WTC11 (cell line): Measurements from ENCODE around the gene KRTAP4-2. TPM values are rescaled to one million over a fixed set of nuclear protein-coding genes. Genes with fewer than 3 reads are reported as not detected.

Experiments used
- ATAC-seq: fragments of 200-7000 bp; cut with Tn5 transposase; 2 replicates; pipeline ENCODE4 v1.10.0; 2021; ENCODE audit warnings: mild to moderate bottlenecking, moderate library complexity
- CTCF ChIA-PET: fragments of 300-600 bp; sonication (Branson Sonifier 250); formaldehyde crosslinking; loops from one replicate; lab custom pipeline; 2021; ENCODE audit warnings: antibody characterized with exemption; lab: Charles Lee
- POLR2A ChIA-PET: fragments of 350-600 bp; sonication (Branson Sonifier 250); formaldehyde crosslinking; loops from one replicate; lab custom pipeline; 2021; ENCODE audit warnings: antibody characterized with exemption; lab: Charles Lee
- DNase-seq: peaks from one replicate; pipeline ENCODE4 v3.0.0; 2021; ENCODE audit warnings: low spot score
- H3K27ac Mint-ChIP-seq: 2 replicates; pipeline ENCODE4 v1.8.0; 2021; ENCODE audit warnings: mixed read lengths
- H3K27me3 Mint-ChIP-seq: 2 replicates; pipeline ENCODE4 v1.8.0; 2021; ENCODE audit warnings: low read depth, mild to moderate bottlenecking, moderate library complexity, mixed read lengths
- H3K36me3 Mint-ChIP-seq: 2 replicates; pipeline ENCODE4 v1.8.0; 2021; ENCODE audit warnings: mixed read lengths
- H3K4me1 Mint-ChIP-seq: 2 replicates; pipeline ENCODE4 v1.8.0; 2022; ENCODE audit warnings: mixed read lengths
- H3K4me3 Mint-ChIP-seq: 2 replicates; pipeline ENCODE4 v1.8.0; 2021; ENCODE audit warnings: mild to moderate bottlenecking, moderate library complexity, mixed read lengths
- H3K9me3 Mint-ChIP-seq: 2 replicates; pipeline ENCODE4 v1.8.0; 2021; ENCODE audit warnings: mixed read lengths
- ATF1 ChIP-seq: sonication (generic); formaldehyde crosslinking; IDR thresholded peaks from 2 replicates; pipeline ENCODE4 v1.8.1; 2023; ENCODE audit warnings: mild to moderate bottlenecking, moderate library complexity, missing genetic modification reagents
- ATF3 ChIP-seq: sonication (generic); formaldehyde crosslinking; conservative IDR thresholded peaks from 2 replicates; pipeline ENCODE4 v1.8.1; 2022; ENCODE audit warnings: mild to moderate bottlenecking, missing genetic modification reagents
- CBFB ChIP-seq: sonication (generic); formaldehyde crosslinking; IDR thresholded peaks from 2 replicates; pipeline ENCODE4 v1.8.1; 2022; ENCODE audit warnings: mild to moderate bottlenecking, low read depth, missing genetic modification reagents
- CREB1 ChIP-seq: sonication (generic); formaldehyde crosslinking; IDR thresholded peaks from 2 replicates; pipeline ENCODE4 v1.8.0; 2023; ENCODE audit warnings: mild to moderate bottlenecking, missing genetic modification reagents
- CREM ChIP-seq: sonication (generic); formaldehyde crosslinking; IDR thresholded peaks from 2 replicates; pipeline ENCODE4 v1.8.1; 2022; ENCODE audit warnings: mild to moderate bottlenecking, missing genetic modification reagents, moderate library complexity
- CTCF ChIP-seq: fragments of 200-600 bp; IDR thresholded peaks from 2 replicates; pipeline ENCODE4 v1.8.0; 2022; ENCODE audit warnings: antibody characterized with exemption
- EMX1 ChIP-seq: fragments of 250-450 bp; sonication (Bioruptor Pico); IDR thresholded peaks from 2 replicates; pipeline ENCODE4 v1.8.0; 2021; ENCODE audit warnings: mild to moderate bottlenecking
- ERG ChIP-seq: fragments of 250-450 bp; sonication (Bioruptor Pico); IDR thresholded peaks from 2 replicates; pipeline ENCODE4 v1.8.0; 2021; ENCODE audit warnings: mild to moderate bottlenecking
- IRF1 ChIP-seq: sonication (generic); formaldehyde crosslinking; IDR thresholded peaks from 2 replicates; pipeline ENCODE4 v1.8.0; 2023; ENCODE audit warnings: missing genetic modification reagents
- IRF2 ChIP-seq: sonication (generic); formaldehyde crosslinking; IDR thresholded peaks from 2 replicates; pipeline ENCODE4 v1.8.0; 2022; ENCODE audit warnings: low read depth, missing genetic modification reagents, borderline replicate concordance
- JUN ChIP-seq: sonication (generic); formaldehyde crosslinking; IDR thresholded peaks from 2 replicates; pipeline ENCODE4 v1.8.0; 2023; ENCODE audit warnings: mild to moderate bottlenecking, missing genetic modification reagents
- MYBL2 ChIP-seq: sonication (generic); formaldehyde crosslinking; IDR thresholded peaks from 2 replicates; pipeline ENCODE4 v1.8.1; 2023; ENCODE audit warnings: mild to moderate bottlenecking, moderate library complexity, missing genetic modification reagents
- OVOL2 ChIP-seq: fragments of 250-450 bp; sonication (Bioruptor Pico); IDR thresholded peaks from 2 replicates; pipeline ENCODE4 v1.9.0; 2021; ENCODE audit warnings: mild to moderate bottlenecking, borderline replicate concordance
- PRDM15 ChIP-seq: sonication (generic); formaldehyde crosslinking; IDR thresholded peaks from 2 replicates; pipeline ENCODE4 v1.8.0; 2022; ENCODE audit warnings: missing genetic modification reagents
- SOX15 ChIP-seq: fragments of 250-450 bp; sonication (Bioruptor Pico); IDR thresholded peaks from 2 replicates; pipeline ENCODE4 v1.9.0; 2021; ENCODE audit warnings: mild to moderate bottlenecking
- TEAD4 ChIP-seq: sonication (generic); formaldehyde crosslinking; IDR thresholded peaks from 2 replicates; pipeline ENCODE4 v1.8.0; 2022; ENCODE audit warnings: mild to moderate bottlenecking, missing genetic modification reagents
- USF1 ChIP-seq: sonication (generic); formaldehyde crosslinking; IDR thresholded peaks from 2 replicates; pipeline ENCODE4 v1.8.0; 2022; ENCODE audit warnings: mild to moderate bottlenecking, missing genetic modification reagents
- ZNF138 ChIP-seq: sonication (generic); formaldehyde crosslinking; conservative IDR thresholded peaks from 2 replicates; pipeline ENCODE4 v1.8.1; 2022; ENCODE audit warnings: mild to moderate bottlenecking, moderate library complexity, missing genetic modification reagents
- ZNF671 ChIP-seq: fragments of 250-450 bp; sonication (Bioruptor Pico); IDR thresholded peaks from 2 replicates; pipeline ENCODE4 v1.8.0; 2021; ENCODE audit warnings: mild to moderate bottlenecking
- total RNA-seq: library from RNA; stranded (reverse); gene quantifications from 3 replicates; pipeline ENCODE4 v1.2.3, GENCODE V29; 2021
- TF ChIP-seq, protein P1 (sequence below): sonication (generic); formaldehyde crosslinking; IDR thresholded peaks from 2 replicates; pipeline ENCODE4 v1.8.1; 2023; ENCODE audit warnings: mild to moderate bottlenecking, missing genetic modification reagents, borderline replicate concordance
- TF ChIP-seq, protein P2 (sequence below): sonication (generic); formaldehyde crosslinking; IDR thresholded peaks from 2 replicates; pipeline ENCODE4 v1.8.1; 2022; ENCODE audit warnings: missing genetic modification reagents, borderline replicate concordance

KRTAP4-2 gene
- total RNA-seq, 1 experiment from 2014 or later, result not detected

GRCh38 chr17:41168121-41168520, 9.9 kb downstream of the KRTAP4-2 start, which contains the start of gene KRTAP4-3:
Gene KRTAP4-3, minus strand, starts transcription at chr17:41168221. Its CDS starts 49 bp downstream, at chr17:41168172.
- ChIA-PET CTCF (no interaction called here), POLR2A (no interaction called here)
- no peaks in the 10 kb centered on the region for H3K27me3 Mint-ChIP-seq
- no peaks in the 10 kb centered on the region; the same call in none of the 2 replicates for H3K4me1 Mint-ChIP-seq
- H3K27ac Mint-ChIP-seq, result no peak within 1 kb of the TSS
- H3K4me3 Mint-ChIP-seq, result no peak within 1 kb of the TSS
- no peaks in the 10 kb centered on the region for H3K36me3 Mint-ChIP-seq
- no peaks in the 10 kb centered on the region for H3K9me3 Mint-ChIP-seq
- no peak for ATAC-seq
- TF ChIP-seq, protein P1, sequence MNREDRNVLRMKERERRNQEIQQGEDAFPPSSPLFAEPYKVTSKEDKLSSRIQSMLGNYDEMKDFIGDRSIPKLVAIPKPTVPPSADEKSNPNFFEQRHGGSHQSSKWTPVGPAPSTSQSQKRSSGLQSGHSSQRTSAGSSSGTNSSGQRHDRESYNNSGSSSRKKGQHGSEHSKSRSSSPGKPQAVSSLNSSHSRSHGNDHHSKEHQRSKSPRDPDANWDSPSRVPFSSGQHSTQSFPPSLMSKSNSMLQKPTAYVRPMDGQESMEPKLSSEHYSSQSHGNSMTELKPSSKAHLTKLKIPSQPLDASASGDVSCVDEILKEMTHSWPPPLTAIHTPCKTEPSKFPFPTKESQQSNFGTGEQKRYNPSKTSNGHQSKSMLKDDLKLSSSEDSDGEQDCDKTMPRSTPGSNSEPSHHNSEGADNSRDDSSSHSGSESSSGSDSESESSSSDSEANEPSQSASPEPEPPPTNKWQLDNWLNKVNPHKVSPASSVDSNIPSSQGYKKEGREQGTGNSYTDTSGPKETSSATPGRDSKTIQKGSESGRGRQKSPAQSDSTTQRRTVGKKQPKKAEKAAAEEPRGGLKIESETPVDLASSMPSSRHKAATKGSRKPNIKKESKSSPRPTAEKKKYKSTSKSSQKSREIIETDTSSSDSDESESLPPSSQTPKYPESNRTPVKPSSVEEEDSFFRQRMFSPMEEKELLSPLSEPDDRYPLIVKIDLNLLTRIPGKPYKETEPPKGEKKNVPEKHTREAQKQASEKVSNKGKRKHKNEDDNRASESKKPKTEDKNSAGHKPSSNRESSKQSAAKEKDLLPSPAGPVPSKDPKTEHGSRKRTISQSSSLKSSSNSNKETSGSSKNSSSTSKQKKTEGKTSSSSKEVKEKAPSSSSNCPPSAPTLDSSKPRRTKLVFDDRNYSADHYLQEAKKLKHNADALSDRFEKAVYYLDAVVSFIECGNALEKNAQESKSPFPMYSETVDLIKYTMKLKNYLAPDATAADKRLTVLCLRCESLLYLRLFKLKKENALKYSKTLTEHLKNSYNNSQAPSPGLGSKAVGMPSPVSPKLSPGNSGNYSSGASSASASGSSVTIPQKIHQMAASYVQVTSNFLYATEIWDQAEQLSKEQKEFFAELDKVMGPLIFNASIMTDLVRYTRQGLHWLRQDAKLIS (CRISPR knock-in tag), result no peak
- TF ChIP-seq ZNF138 (no peak), JUN (CRISPR knock-in tag) (no peak), PRDM15 (CRISPR knock-in tag) (no peak), MYBL2 (CRISPR knock-in tag) (no peak), IRF1 (no peak), CREB1 (CRISPR knock-in tag) (no peak), ATF1 (CRISPR knock-in tag) (no peak)
- TF ChIP-seq, protein P2, sequence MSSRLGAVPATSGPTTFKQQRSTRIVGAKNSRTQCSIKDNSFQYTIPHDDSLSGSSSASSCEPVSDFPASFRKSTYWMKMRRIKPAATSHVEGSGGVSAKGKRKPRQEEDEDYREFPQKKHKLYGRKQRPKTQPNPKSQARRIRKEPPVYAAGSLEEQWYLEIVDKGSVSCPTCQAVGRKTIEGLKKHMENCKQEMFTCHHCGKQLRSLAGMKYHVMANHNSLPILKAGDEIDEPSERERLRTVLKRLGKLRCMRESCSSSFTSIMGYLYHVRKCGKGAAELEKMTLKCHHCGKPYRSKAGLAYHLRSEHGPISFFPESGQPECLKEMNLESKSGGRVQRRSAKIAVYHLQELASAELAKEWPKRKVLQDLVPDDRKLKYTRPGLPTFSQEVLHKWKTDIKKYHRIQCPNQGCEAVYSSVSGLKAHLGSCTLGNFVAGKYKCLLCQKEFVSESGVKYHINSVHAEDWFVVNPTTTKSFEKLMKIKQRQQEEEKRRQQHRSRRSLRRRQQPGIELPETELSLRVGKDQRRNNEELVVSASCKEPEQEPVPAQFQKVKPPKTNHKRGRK, result no peak
- DNase-seq, result no peak

DNA sequence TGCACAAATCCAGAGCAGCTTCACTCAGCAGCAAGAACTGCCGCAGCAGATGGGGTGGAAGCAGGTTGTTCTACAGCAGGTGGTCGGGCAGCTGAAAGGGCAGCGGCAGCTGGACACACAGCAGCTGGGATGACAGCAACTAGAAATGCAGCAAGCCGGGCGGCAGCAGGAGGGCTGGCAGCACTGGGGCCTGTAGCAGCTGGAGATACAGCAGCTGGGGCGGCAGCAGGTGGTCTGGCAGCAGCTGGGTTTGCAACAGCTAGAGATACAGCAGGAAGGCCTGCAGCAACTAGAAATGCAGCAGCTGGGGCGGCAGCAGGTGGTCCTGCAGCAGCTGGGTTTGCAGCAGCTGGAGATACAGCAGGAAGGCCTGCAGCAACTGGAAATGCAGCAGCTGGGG, 10.5 kb downstream of the KRTAP4-2 start:
- H3K36me3 Mint-ChIP-seq, result no peaks in the 10 kb centered on the region
- ChIA-PET CTCF (no interaction called here), POLR2A (no interaction called here)
- no peaks in the 10 kb centered on the region for H3K9me3 Mint-ChIP-seq
- ATAC-seq (no peak), DNase-seq (no peak)
- no peak overlapping the region for H3K4me3 Mint-ChIP-seq
- H3K27ac Mint-ChIP-seq, result no peak overlapping the region
- no peaks in the 10 kb centered on the region for H3K27me3 Mint-ChIP-seq
- no peaks in the 10 kb centered on the region; the same call in none of the 2 replicates for H3K4me1 Mint-ChIP-seq
- TF ChIP-seq IRF2 (CRISPR knock-in tag), result no peak
- TF ChIP-seq SOX15 (CRISPR knock-in tag), result no peak
- no peak for TF ChIP-seq ATF3
- TF ChIP-seq USF1 (CRISPR knock-in tag), result no peak
- no peak for TF ChIP-seq IRF1
- no peak for TF ChIP-seq CTCF
- TF ChIP-seq ERG (CRISPR knock-in tag), result no peak
- no peak for TF ChIP-seq ZNF671
- TF ChIP-seq EMX1 (CRISPR knock-in tag), result no peak
- TF ChIP-seq TEAD4 (CRISPR knock-in tag), result no peak
- no peak for TF ChIP-seq OVOL2
- TF ChIP-seq ATF1 (CRISPR knock-in tag), result no peak
- TF ChIP-seq CREM (CRISPR knock-in tag), result no peak
- no peak for TF ChIP-seq CBFB (CRISPR knock-in tag)
